Peyer's patch (tissue), 4 donors: ENCODE measurements around the gene CTU2.

ENCODE experiments used
- CTCF ChIP-seq, 6 experiments: fragments of 450-650 bp in 4 of 6; fragments of 200-600 bp in 2 of 6; sonication (generic) in 1 of 6; IDR thresholded peaks; one replicate each; pipeline ENCODE4 v1.5.1; 2017 to 2019; ENCODE audit warnings: antibody characterized with exemption in 6 of 6, mild to moderate bottlenecking in 3 of 6, moderate library complexity in 1 of 6
- POLR2A ChIP-seq, 2 donors: fragments of 450-650 bp; IDR thresholded peaks; one replicate each; pipeline ENCODE4 v1.5.1; 2017; ENCODE audit warnings: antibody characterized with exemption in 2 of 2, mild to moderate bottlenecking in 2 of 2, moderate library complexity in 2 of 2

- TF ChIP-seq CTCF (IDR thresholded peaks at IDR 0.05) = no peak
- TF ChIP-seq POLR2A (IDR thresholded peaks at IDR 0.05) = no peak
Observed at GRCh38 chr16:88667461-88667860, 38.8 kb upstream of the CTU2 start.
